NT2/D1 (cell line): ENCODE measurements around the gene UBAP1.
"Not testable (repeated sequence)": the region's sequence is repeated elsewhere in the genome, so short reads cannot be mapped to it uniquely, and the experiment has no call there.

Source experiments
- DNase-seq: peaks from one replicate; pipeline ENCODE4 v3.0.0-alpha.2; 2011; ENCODE audit warnings: low read depth, low spot score
- H3K27me3 ChIP-seq: 2 replicates; pipeline ENCODE4 v1.6.0; 2011; ENCODE audit warnings: mild to moderate bottlenecking; ENCODE audit not compliant: insufficient read length, insufficient read depth
- H3K36me3 ChIP-seq: 2 replicates; pipeline ENCODE4 v1.6.1; 2011; ENCODE audit warnings: mild to moderate bottlenecking, low read length, mixed read lengths; ENCODE audit not compliant: insufficient read depth, insufficient read length
- H3K4me1 ChIP-seq: 2 replicates; pipeline ENCODE4 v1.5.1; 2011; ENCODE audit not compliant: insufficient read depth, insufficient read length
- H3K4me3 ChIP-seq: 2 replicates; pipeline ENCODE4 v1.5.1; 2011; ENCODE audit warnings: low read depth; ENCODE audit not compliant: insufficient read length
- H3K9ac ChIP-seq: 2 replicates; pipeline ENCODE4 v1.6.0; 2011; ENCODE audit warnings: low read depth; ENCODE audit not compliant: insufficient read length
- H3K9me3 ChIP-seq: 2 replicates; pipeline ENCODE4 v1.5.1; 2011; ENCODE audit warnings: mild to moderate bottlenecking, low read length; ENCODE audit not compliant: insufficient read depth
- SUZ12 ChIP-seq: IDR thresholded peaks from 2 replicates; pipeline ENCODE4 v1.6.1; 2011; ENCODE audit not compliant: insufficient read length, insufficient read depth; ENCODE audit errors: extremely low read depth
- YY1 ChIP-seq: IDR thresholded peaks from 2 replicates; pipeline ENCODE4 v1.6.1; 2011; ENCODE audit not compliant: insufficient read length, insufficient read depth
- ZNF274 ChIP-seq: IDR thresholded peaks from 2 replicates; pipeline ENCODE4 v1.6.1; 2011; ENCODE audit warnings: mild to moderate bottlenecking, low read depth, low read length

UBAP1 gene

DNA sequence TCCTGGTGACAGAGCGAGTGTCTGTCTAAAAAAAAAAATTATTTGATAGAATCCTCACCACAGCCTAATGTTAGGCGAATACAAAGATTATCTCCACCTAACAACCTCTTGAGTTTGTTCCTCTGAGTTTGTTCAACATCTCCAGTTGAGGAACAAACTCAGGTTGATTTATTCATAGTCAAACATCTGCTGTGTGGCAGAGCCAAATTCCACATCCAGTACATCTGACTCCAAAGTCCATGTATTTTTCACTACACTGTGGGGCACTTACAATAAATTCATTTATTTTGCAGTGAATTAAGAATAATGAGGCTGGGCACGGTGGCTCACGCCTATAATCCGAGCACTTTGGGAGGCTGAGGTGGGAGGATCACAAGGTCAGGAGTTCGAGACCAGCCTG, 97.0 kb downstream of the UBAP1 start:
- Histone ChIP-seq H3K9me3 (no peaks in the 10 kb centered on the region), H3K4me1 (no peaks in the 10 kb centered on the region), H3K9ac (no peak overlapping the region), H3K36me3 (peaks cover 2% of the 10 kb centered on the region), H3K27me3 (no peaks in the 10 kb centered on the region), H3K4me3 (no peak overlapping the region)
- DNase-seq, result no peak
- TF ChIP-seq SUZ12, result no peak
- TF ChIP-seq ZNF274, result no peak
- no peak for TF ChIP-seq YY1

DNA sequence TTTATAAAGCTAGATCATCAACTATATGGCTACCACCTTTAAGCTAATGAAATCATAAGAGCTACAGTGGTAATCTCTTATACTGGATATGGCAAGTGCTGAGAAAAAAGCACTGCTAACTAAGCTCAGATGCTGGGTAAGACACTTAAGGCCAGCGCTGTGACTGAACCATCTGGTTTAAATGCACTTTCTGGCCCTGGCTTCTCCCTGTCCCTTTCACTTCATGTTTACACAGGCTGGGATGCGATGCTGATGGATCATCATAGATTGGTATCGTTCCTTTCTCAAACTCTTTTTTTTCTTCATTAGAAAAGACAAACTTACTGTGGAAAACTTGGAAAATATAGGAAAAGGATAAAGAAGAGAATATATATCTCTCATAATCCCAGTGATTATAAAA, 97.9 kb downstream of the UBAP1 start:
- Histone ChIP-seq H3K4me3 (no peak overlapping the region), H3K4me1 (no peaks in the 10 kb centered on the region), H3K9ac (no peak overlapping the region), H3K9me3 (no peaks in the 10 kb centered on the region), H3K27me3 (no peaks in the 10 kb centered on the region), H3K36me3 (no peaks in the 10 kb centered on the region)
- DNase-seq, result no peak
- no peak for TF ChIP-seq SUZ12
- TF ChIP-seq ZNF274, result no peak
- no peak for TF ChIP-seq YY1

DNA sequence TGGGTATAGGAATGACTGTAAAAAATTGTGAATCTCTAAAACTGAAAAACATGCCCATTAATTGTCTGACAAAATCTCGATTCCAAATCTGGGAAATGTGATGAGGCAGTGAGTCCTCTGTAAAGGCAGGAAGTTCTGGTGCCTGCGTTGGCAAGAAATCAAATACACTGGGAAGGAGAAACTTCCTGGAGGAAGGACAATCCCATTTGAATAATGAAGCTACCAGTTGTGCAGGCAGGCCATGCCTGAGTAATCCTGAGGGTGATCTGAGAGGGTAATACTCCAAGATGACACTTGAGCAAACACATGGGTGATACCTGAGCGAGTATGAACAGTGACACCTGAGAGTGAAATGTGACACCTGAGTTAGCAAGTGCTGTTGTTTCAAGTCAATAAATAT, 100.6 kb downstream of the UBAP1 start:
- Histone ChIP-seq H3K27me3 (no peaks in the 10 kb centered on the region), H3K36me3 (no peaks in the 10 kb centered on the region), H3K9ac (no peak overlapping the region), H3K9me3 (no peaks in the 10 kb centered on the region), H3K4me3 (no peak overlapping the region), H3K4me1 (no peaks in the 10 kb centered on the region)
- DNase-seq, result no peak
- no peak for TF ChIP-seq YY1
- TF ChIP-seq SUZ12, result no peak
- TF ChIP-seq ZNF274, result no peak

DNA sequence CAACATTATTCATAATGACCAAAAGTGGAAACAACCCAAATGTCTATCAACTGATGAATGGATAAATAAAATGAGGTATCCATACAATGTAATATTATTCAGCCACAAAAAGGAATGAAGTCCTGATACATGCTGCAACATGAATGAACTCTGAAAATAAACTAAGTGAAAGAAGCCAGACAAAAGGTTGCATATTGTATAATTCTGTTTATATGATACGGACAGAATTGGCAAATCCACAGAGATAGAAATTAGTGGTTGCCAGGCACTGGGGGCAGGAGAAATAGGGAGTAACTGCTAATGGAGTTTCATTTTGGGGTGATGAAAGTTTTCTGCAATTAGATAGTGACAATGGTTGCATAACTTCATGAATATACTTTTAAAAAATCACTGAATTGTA, 103.3 kb downstream of the UBAP1 start:
- Histone ChIP-seq H3K27me3 (no peaks in the 10 kb centered on the region), H3K9ac (no peak overlapping the region), H3K36me3 (peaks cover 6% of the 10 kb centered on the region), H3K4me1 (no peaks in the 10 kb centered on the region), H3K4me3 (no peak overlapping the region), H3K9me3 (no peaks in the 10 kb centered on the region)
- no peak for DNase-seq
- TF ChIP-seq SUZ12 (no peak), YY1 (no peak), ZNF274 (no peak)

DNA sequence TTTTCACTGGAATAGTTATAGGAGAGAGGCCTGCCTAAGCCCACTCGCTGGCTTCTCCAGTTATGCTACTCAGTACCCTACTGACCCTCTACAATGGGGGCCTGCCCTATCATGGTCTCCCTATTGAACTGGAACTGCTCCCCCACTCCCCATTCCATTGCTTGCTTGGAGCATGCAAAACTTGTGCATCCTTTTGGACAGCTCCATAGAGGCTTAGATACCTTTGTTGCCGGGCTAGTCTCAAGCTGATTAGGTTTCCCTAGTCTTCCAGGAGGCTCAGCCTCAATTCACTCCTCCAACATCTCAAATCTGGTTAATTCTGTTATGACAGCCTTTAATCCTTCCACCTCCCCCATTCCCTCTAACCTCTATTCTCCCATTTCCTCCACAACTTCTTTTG, 110.3 kb downstream of the UBAP1 start:
- no peaks in the 10 kb centered on the region for H3K4me1 ChIP-seq
- H3K4me3 ChIP-seq, result no peak overlapping the region
- peaks cover 13% of the 10 kb centered on the region for H3K36me3 ChIP-seq
- H3K27me3 ChIP-seq, result no peaks in the 10 kb centered on the region
- no peaks in the 10 kb centered on the region for H3K9me3 ChIP-seq
- H3K9ac ChIP-seq, result no peak overlapping the region
- no peak for DNase-seq
- TF ChIP-seq YY1 (no peak), ZNF274 (no peak), SUZ12 (no peak)

DNA sequence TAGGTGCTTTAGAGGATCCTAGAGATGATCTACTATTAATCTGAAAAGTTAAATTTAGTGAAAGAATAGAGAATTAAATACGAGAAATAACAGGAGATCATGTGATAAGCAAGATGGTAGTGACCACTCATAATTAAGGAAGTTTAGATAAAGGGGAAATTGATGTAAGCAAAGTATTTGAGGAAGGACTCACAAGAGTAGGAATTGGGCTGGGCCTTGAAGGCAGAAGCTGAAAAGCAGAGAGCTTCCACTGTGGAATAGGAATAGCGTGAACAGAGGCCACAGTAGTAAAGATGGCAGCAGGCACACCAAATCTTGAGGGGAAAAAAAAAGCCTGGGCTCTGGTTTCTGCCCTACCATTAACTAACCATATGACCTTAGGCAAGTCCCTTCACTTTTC, 112.2 kb downstream of the UBAP1 start:
- no peaks in the 10 kb centered on the region for H3K9me3 ChIP-seq
- H3K36me3 ChIP-seq, result peaks cover 7% of the 10 kb centered on the region
- no peaks in the 10 kb centered on the region for H3K27me3 ChIP-seq
- H3K9ac ChIP-seq, result no peak overlapping the region
- DNase-seq, result no peak
- TF ChIP-seq ZNF274 (no peak), SUZ12 (no peak), YY1 (no peak)
- no peaks in the 10 kb centered on the region for H3K4me1 ChIP-seq
- no peak overlapping the region for H3K4me3 ChIP-seq

DNA sequence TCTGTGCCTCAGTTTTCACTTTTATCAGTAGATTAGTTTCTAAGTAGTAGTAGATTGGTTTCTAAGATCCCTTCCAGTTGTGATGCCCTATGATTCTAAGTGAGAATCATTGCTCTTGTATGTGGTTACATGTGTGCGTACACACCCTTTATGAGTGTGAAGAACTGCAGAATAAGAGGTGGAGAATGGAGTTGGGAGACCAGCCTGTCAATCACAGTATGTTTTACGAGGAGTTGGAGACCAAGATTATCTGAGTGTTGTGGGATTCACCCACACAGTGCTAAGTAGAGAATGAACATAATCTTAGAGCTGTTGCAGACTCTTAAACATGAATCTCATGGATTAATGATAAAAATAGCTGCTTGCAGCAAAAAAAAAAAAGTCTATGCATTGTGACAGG, 112.6 kb downstream of the UBAP1 start:
- H3K4me3 ChIP-seq, result no peak overlapping the region
- DNase-seq, result no peak
- no peak overlapping the region for H3K9ac ChIP-seq
- no peaks in the 10 kb centered on the region for H3K27me3 ChIP-seq
- no peaks in the 10 kb centered on the region for H3K4me1 ChIP-seq
- peaks cover 7% of the 10 kb centered on the region for H3K36me3 ChIP-seq
- no peaks in the 10 kb centered on the region for H3K9me3 ChIP-seq
- TF ChIP-seq SUZ12 (no peak), ZNF274 (no peak), YY1 (no peak)

DNA sequence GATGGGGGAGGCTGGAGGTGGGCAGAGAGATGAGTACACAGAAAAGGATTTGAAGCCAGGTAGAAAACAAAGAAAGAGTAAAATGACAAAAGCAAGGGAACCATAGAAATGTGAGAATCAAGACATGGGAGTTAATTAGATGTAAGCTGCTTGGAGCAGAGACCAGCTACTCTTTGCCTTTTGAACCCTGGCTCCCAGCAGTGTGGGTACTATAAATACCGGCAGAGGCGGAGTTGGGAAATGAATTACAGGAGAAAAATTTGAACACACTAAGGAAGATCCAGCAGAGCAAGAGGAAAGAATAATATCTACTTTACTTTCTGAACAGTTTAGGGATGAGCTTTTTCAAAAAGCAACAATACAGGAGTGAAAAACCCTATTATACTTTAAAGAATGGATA, 113.7 kb downstream of the UBAP1 start:
- H3K4me1 ChIP-seq, result no peaks in the 10 kb centered on the region
- no peak for DNase-seq
- no peak overlapping the region for H3K4me3 ChIP-seq
- no peak overlapping the region for H3K9ac ChIP-seq
- H3K36me3 ChIP-seq, result peaks cover 7% of the 10 kb centered on the region
- TF ChIP-seq YY1 (no peak), ZNF274 (no peak), SUZ12 (no peak)
- H3K27me3 ChIP-seq, result no peaks in the 10 kb centered on the region
- H3K9me3 ChIP-seq, result no peaks in the 10 kb centered on the region

DNA sequence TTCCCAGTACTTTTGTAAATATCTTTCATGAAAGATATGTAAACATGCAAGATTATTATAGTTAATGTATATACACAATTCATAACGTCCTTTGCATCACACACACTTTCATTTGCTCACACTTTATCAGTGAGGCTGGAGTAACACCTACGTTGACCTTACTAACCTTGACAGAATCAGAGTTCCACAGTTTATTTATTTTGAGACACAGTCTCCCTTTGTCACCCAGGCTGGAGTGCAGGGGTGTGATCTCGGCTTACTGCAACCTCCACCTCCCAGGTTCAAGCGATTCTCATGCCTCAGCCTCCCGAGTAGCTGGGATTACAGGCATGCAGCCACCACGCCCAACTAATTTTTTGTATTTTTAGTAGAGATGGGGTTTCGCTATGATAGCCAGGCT, 122.2 kb downstream of the UBAP1 start:
- H3K9me3 ChIP-seq, H3K4me3 ChIP-seq, H3K36me3 ChIP-seq, H3K27me3 ChIP-seq, DNase-seq, H3K9ac ChIP-seq, H3K4me1 ChIP-seq: not testable (repeated sequence)
